ENCODE measurements around the gene MINDY3.
"Not testable (repeated sequence)": the region's sequence is repeated elsewhere in the genome, so short reads cannot be mapped to it uniquely, and the experiment has no call there.

Gene MINDY3

GRCh38 chr10:15764892-15765454 lies 95.3 kb downstream of the MINDY3 start:
- no peak for DNase-seq

DNA sequence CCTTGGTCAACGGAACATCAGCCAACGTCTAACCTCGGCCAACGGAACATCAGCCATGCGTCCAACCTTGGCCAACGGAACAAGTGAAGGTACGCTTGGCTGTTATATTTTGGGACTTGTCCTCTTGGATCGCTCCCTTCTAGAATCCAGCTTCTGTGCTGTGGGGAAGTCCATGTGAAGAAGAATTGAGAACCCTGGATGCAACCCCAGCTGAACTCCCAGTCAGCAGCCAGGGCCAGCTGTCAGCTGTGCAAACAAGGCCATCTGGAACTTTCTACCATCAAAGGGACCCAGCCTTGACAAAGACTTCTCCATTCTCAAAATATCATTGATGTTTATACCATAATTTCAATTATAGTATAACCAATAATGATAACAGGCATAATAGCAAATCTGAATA lies 97.3 kb downstream of the MINDY3 start:
- no peak for DNase-seq

DNA sequence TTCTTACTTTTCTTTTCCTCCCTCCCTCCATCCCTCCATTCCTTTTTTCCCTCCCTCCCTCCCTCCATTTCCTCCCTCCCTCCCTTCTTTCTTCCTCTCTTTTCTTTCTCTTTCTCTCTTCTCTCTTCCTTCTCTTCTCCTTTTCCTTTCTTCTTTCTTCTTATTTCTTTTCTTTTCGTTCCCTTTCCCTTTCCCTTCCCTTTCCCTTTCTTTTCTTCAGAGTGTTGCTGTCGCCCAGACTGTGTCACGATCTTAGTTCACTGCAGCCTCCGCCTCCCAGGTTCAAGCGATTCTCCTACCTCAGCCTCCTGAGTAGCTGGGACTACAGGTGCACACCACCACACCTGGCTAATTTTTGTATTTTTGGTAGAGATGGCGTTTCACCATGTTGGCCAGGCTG lies 98.1 kb downstream of the MINDY3 start:
- DNase-seq: not testable (repeated sequence)

- DNase-seq: not testable (repeated sequence)
Observed at GRCh38 chr10:15761224-15761623, 99.1 kb downstream of the MINDY3 start.

- no peak for DNase-seq
Observed at GRCh38 chr10:15760681-15761080, 99.6 kb downstream of the MINDY3 start.

DNA sequence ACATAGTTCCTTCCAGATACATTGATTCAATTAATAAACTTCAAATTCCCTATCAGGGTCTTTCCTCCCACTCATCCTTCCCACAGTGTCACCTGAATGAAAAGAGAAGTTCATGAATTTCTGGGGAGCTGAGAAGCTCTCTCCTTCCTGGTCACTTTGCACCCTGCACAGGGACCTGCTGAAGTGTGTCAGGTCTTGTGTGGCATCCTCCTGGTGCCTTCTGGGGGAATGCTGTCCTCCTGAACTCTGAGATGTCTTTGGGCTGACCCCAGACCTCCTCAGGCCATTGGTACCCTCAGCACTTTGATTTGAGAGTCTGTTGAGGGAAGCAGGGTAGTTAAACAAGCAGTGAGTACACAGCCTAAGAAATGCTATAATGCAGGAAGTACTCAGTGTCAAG lies 101.0 kb downstream of the MINDY3 start:
- no peak for DNase-seq

DNA sequence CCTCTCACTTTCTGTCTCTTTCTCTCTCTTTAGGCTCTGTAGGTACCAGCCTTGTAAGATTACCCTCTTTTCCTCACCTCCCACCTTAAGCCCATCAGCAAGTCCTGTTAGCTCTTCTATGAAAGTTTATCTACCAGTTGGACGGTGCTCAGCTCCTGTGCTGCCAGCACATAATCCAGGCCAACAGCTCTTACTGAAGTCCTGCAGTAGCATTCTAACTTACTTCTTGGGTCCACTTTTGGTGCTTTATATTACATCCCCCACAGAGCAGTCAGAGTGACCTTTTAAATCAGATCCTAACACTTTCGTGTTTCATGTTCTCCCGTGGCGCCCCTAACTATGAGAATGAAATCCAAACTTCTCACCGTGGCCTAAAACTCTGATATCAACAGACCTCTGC lies 101.7 kb downstream of the MINDY3 start:
- DNase-seq: no peak

DNA sequence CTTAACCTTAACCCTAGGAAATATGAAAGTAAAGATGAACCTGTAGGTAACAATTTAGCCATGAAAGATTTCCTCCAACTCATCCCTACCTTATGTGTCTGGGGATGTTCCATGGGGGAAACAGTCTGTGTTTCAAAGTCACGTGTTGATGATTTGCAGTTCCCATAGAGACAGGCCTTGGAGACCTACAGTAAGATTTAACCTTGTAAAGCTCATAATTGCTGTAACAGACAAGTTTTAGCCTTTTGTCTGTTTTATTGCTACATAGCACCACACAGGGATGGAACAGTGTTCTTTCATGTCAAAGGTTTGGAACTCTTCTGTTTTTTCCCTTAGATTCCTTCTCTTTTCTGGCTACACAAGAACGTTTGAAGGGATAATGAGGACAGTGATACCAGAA lies 105.4 kb downstream of the MINDY3 start:
- DNase-seq: no peak

- DNase-seq: no peak
Observed at GRCh38 chr10:15751046-15751445, 109.3 kb downstream of the MINDY3 start.

DNA sequence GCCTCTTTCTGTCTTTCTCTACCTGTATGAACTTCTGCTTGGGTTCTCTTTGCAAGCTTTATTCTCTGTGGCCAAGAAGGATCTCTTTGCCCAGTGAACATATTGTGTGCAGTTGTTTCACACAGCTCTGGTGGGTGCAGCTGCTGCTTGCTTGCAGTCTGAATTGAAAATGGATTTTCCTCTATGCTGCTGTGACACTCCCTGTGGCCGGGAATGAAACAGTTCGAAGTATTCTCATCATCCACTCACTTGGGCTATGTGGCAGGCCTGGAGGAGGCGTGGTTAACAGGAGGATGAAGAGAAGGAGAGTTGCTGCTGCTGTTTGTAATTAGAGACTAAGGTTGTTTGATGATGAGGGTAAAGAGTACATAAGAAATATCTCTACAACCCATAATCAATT lies 112.2 kb downstream of the MINDY3 start:
- DNase-seq: no peak

DNA sequence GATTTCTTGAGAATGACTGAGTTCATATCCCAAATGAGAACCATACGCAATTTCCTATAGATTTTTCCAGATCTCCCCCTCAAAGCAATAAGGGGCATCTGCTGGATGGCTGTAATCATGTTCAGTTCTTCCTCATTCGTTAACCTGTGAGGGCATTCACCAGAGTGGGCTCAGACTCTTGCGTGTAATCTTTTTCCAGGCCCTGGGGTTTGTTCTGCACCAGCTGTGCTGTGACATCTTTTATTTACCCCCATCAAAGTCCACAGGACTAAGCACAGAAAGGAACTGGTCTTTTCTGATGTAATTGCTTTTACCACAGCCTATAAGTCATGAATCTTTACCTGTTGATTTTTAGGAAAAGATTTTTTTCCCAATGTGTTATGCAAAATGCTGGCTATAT lies 112.7 kb downstream of the MINDY3 start:
- DNase-seq: no peak

- no peak for DNase-seq
Observed at GRCh38 chr10:15745751-15746150, 114.6 kb downstream of the MINDY3 start.

- DNase-seq: peak; percentile 17
Observed at GRCh38 chr10:15744217-15744865, 116.0 kb downstream of the MINDY3 start.

DNA sequence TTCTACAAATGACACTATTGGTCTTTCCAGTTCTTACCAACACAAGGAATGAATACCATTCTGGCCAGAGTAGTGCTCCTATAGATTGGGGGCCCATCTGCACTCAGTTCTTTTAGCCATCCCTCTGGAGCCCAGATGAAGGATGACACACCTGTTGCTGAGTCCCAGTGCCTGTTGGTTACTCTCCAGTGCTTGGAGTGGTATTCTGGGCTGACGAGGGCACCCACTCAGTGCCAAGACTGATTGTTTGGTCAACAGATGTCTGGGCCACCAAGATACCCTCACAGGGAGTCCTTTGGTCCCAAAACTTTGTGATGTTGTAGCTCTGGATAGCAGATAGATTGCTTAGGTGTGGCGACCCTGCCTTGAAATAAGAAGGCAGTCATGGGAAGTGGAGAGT lies 116.9 kb downstream of the MINDY3 start:
- no peak for DNase-seq

DNA sequence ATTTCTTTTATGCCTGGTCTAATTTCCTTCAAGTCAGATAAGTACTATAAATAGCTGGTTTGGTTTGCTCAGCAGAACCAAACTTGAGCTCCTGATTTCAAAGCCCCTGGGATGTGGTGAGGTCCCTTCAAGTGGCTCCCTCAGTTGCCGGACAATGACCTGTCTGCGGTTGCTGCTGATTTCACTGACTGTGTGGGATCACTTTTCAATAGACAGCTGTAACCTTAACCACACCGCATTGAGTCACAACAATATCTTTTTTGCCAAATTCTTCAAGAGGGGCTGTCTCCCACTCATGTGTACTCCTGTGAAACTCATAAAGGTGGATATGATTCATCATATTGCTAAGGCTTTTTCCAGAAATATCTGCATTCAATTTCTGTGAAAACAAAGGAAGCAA lies 117.5 kb downstream of the MINDY3 start:
- DNase-seq: no peak

DNA sequence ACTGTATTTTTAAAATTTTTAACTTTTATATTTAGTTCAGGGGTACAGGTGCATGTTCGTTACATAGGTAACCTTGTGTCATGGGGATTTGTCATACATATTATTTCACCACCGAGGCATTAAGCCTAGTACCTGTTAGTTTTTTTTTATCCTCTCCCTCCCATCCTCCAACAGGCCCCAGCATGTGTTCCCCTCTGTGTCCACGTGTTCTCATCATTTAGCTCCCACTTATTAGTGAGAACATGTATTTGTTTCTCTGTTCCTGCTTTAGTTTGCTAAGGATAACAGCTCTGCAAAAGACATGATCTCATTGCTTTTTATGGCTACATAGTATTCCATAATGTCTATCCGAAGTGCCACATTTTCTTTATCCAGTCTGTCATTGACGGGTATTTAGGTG lies 118.2 kb downstream of the MINDY3 start:
- no peak for DNase-seq

DNA sequence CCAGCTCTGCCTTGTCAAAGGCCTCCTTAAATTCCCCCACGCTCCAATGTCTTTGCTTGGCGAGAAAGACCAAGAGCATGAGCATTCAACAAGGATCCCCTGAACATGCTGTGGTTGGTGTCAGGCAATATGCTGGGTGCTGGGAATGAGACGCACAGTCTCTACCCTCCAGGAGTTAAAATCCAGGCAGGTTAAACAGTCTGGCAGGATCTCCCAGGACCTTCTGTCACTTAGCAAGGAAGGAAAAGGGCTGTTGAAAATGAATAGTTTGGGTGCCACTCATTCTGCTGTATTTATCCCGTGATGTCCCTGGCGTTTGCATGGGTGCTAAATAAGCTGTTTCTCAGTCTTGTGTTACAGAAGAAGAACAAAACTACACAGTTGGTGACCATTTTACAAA lies 118.7 kb downstream of the MINDY3 start:
- no peak for DNase-seq

DNA sequence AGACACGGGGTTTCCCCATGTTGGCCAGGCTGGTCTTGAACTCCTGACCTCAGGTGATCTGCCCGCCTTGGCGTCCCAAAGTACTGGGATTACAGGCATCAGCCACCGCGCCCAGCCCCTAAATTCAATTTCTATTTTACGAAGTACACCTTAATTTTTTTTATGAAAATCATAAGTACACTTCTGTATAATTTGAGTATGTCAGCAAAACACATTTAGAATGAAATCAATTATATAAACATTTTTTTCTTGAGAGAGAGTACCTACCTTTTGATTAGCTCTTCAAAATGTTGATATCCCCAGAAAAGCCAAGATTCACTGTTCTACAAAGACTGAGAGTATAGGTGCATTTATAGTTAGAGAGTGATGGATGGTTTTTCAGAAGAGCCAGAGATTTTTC lies 120.0 kb downstream of the MINDY3 start:
- DNase-seq: no peak

GRCh38 chr10:15739254-15739970 lies 120.9 kb downstream of the MINDY3 start:
- DNase-seq: no peak

GRCh38 chr10:15738270-15738925 lies 121.9 kb downstream of the MINDY3 start:
- DNase-seq: no peak

GRCh38 chr10:15737656-15738055 lies 122.7 kb downstream of the MINDY3 start:
- no peak for DNase-seq

GRCh38 chr10:15735763-15736162 lies 124.5 kb downstream of the MINDY3 start:
- no peak for DNase-seq

- no peak for DNase-seq
Observed at GRCh38 chr10:15730341-15730740, 130.0 kb downstream of the MINDY3 start.

- DNase-seq: no peak
Observed at GRCh38 chr10:15729890-15730289, 130.4 kb downstream of the MINDY3 start.

All from stimulated activated CD4-positive, alpha-beta T cell treated with anti-CD3 and anti-CD28 coated beads, Interleukin-4, amount 100 ng/mL, for 1 hour (primary cell).